ENCODE measurements around the gene SLC30A4. TPM values are rescaled to one million over a fixed set of nuclear protein-coding genes. Genes with fewer than 3 reads are reported as not detected.

The SLC30A4 gene
- total and polyA plus RNA-seq, 2 experiments from 2014 or later = not detected

DNA sequence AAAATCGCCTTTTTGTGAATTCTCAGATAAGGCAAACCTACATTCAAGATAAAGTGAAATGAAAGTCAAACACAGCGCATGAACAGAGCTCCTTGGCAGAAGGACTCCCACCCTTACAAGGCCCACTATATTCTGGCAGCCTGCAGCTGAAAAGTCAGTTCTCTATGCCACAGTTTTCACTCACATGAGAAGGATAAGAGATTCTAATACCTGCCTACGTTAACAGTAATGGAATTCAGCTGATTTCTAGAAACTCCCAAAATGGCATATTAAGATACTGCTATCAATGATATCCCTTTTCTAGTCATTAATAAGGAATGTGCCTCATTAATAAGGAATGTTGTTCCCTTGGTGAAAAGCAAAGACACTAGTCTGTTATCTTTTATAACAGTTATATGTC is 27.0 kb downstream of the SLC30A4 start:
- ATAC-seq (no peak), DNase-seq (ENCODE audit: low spot score) (no peak)
- no peak overlapping the region for H2AFZ ChIP-seq
- no peak overlapping the region for H3K27ac Mint-ChIP-seq
- no peak overlapping the region for H3K27ac ChIP-seq (ENCODE audit: low read depth)
- H3K36me3 Mint-ChIP-seq (ENCODE audit: low read depth) = no peaks in the 10 kb centered on the region
- H4K20me1 ChIP-seq (replicated peaks; ENCODE audit: insufficient read depth) = no peaks in the 10 kb centered on the region
- peaks cover 4% of the 10 kb centered on the region for H3K27me3 Mint-ChIP-seq (ENCODE audit: insufficient read depth, low read depth, poor library complexity)
- H3K9me3 Mint-ChIP-seq = no peaks in the 10 kb centered on the region
- H3K4me3 ChIP-seq = no peak overlapping the region
- H3K4me1 ChIP-seq (ENCODE audit: insufficient read depth) = peaks cover 11% of the 10 kb centered on the region; the same call in 1 of the 2 replicates
- peaks cover 3% of the 10 kb centered on the region; the same call in 1 of the 3 replicates for H3K4me1 Mint-ChIP-seq
- no peak overlapping the region for H3K4me3 Mint-ChIP-seq
- no peaks in the 10 kb centered on the region for H3K36me3 ChIP-seq (ENCODE audit: insufficient read depth)
- H3F3A ChIP-seq (replicated peaks; ENCODE audit: low read depth) = no peaks in the 10 kb centered on the region
- H3K79me2 ChIP-seq (replicated peaks; ENCODE audit: insufficient read depth) = no peaks in the 10 kb centered on the region
- no peaks in the 10 kb centered on the region for H3K9me2 ChIP-seq (ENCODE audit: insufficient read depth)
- H3K4me2 ChIP-seq = no peak overlapping the region
- TF ChIP-seq, protein P1, sequence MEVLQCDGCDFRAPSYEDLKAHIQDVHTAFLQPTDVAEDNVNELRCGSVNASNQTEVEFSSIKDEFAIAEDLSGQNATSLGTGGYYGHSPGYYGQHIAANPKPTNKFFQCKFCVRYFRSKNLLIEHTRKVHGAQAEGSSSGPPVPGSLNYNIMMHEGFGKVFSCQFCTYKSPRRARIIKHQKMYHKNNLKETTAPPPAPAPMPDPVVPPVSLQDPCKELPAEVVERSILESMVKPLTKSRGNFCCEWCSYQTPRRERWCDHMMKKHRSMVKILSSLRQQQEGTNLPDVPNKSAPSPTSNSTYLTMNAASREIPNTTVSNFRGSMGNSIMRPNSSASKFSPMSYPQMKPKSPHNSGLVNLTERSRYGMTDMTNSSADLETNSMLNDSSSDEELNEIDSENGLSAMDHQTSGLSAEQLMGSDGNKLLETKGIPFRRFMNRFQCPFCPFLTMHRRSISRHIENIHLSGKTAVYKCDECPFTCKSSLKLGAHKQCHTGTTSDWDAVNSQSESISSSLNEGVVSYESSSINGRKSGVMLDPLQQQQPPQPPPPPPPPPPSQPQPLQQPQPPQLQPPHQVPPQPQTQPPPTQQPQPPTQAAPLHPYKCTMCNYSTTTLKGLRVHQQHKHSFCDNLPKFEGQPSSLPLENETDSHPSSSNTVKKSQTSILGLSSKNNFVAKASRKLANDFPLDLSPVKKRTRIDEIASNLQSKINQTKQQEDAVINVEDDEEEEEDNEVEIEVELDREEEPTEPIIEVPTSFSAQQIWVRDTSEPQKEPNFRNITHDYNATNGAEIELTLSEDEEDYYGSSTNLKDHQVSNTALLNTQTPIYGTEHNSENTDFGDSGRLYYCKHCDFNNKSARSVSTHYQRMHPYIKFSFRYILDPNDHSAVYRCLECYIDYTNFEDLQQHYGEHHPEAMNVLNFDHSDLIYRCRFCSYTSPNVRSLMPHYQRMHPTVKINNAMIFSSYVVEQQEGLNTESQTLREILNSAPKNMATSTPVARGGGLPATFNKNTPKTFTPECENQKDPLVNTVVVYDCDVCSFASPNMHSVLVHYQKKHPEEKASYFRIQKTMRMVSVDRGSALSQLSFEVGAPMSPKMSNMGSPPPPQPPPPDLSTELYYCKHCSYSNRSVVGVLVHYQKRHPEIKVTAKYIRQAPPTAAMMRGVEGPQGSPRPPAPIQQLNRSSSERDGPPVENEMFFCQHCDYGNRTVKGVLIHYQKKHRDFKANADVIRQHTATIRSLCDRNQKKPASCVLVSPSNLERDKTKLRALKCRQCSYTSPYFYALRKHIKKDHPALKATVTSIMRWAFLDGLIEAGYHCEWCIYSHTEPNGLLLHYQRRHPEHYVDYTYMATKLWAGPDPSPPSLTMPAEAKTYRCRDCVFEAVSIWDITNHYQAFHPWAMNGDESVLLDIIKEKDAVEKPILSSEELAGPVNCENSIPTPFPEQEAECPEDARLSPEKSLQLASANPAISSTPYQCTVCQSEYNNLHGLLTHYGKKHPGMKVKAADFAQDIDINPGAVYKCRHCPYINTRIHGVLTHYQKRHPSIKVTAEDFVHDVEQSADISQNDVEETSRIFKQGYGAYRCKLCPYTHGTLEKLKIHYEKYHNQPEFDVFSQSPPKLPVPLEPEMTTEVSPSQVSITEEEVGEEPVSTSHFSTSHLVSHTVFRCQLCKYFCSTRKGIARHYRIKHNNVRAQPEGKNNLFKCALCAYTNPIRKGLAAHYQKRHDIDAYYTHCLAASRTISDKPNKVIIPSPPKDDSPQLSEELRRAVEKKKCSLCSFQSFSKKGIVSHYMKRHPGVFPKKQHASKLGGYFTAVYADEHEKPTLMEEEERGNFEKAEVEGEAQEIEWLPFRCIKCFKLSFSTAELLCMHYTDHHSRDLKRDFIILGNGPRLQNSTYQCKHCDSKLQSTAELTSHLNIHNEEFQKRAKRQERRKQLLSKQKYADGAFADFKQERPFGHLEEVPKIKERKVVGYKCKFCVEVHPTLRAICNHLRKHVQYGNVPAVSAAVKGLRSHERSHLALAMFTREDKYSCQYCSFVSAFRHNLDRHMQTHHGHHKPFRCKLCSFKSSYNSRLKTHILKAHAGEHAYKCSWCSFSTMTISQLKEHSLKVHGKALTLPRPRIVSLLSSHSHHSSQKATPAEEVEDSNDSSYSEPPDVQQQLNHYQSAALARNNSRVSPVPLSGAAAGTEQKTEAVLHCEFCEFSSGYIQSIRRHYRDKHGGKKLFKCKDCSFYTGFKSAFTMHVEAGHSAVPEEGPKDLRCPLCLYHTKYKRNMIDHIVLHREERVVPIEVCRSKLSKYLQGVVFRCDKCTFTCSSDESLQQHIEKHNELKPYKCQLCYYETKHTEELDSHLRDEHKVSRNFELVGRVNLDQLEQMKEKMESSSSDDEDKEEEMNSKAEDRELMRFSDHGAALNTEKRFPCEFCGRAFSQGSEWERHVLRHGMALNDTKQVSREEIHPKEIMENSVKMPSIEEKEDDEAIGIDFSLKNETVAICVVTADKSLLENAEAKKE (CRISPR knock-in tag; IDR thresholded peaks at IDR 0.05) = no peak
- TF ChIP-seq CREB1 (CRISPR knock-in tag; IDR thresholded peaks at IDR 0.05; ENCODE audit: low read depth) (no peak), CTCF (conservative IDR thresholded peaks at IDR 0.05; ENCODE audit: low read depth in 2 of 2) (no peak), ETS1 (IDR thresholded peaks at IDR 0.05) (no peak), POLR2AphosphoS5 (IDR thresholded peaks at IDR 0.05; ENCODE audit: low read depth) (no peak), ZNF114 (CRISPR knock-in tag; IDR thresholded peaks at IDR 0.05) (no peak), NANOG (IDR thresholded peaks at IDR 0.05; ENCODE audit: borderline replicate concordance) (no peak), EZH2phosphoT487 (IDR thresholded peaks at IDR 0.05; ENCODE audit: unreplicated experiment) (no peak), ZNF331 (CRISPR knock-in tag; IDR thresholded peaks at IDR 0.05; ENCODE audit: low read depth) (no peak), JUNB (IDR thresholded peaks at IDR 0.05; ENCODE audit: unreplicated experiment) (no peak), EZH2 (IDR thresholded peaks at IDR 0.05; ENCODE audit: low read depth, unreplicated experiment) (no peak), STAT1 (IDR thresholded peaks at IDR 0.05; ENCODE audit: unreplicated experiment) (no peak)
- TF ChIP-seq, protein P2, sequence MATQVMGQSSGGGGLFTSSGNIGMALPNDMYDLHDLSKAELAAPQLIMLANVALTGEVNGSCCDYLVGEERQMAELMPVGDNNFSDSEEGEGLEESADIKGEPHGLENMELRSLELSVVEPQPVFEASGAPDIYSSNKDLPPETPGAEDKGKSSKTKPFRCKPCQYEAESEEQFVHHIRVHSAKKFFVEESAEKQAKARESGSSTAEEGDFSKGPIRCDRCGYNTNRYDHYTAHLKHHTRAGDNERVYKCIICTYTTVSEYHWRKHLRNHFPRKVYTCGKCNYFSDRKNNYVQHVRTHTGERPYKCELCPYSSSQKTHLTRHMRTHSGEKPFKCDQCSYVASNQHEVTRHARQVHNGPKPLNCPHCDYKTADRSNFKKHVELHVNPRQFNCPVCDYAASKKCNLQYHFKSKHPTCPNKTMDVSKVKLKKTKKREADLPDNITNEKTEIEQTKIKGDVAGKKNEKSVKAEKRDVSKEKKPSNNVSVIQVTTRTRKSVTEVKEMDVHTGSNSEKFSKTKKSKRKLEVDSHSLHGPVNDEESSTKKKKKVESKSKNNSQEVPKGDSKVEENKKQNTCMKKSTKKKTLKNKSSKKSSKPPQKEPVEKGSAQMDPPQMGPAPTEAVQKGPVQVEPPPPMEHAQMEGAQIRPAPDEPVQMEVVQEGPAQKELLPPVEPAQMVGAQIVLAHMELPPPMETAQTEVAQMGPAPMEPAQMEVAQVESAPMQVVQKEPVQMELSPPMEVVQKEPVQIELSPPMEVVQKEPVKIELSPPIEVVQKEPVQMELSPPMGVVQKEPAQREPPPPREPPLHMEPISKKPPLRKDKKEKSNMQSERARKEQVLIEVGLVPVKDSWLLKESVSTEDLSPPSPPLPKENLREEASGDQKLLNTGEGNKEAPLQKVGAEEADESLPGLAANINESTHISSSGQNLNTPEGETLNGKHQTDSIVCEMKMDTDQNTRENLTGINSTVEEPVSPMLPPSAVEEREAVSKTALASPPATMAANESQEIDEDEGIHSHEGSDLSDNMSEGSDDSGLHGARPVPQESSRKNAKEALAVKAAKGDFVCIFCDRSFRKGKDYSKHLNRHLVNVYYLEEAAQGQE (IDR thresholded peaks at IDR 0.05; ENCODE audit: unreplicated experiment) = no peak
- no peaks in the 10 kb centered on the region for H3K27me3 ChIP-seq (ENCODE audit: insufficient read depth)

Data from GM23338 (cell line).